ENCODE data around the gene TSHZ2. TPM values are rescaled to one million over a fixed set of nuclear protein-coding genes. Genes with fewer than 3 reads are reported as not detected.

TSHZ2 gene
- total and polyA plus RNA-seq, 9 donors: 7.3 to 23.1 (median 12.5) TPM

DNA sequence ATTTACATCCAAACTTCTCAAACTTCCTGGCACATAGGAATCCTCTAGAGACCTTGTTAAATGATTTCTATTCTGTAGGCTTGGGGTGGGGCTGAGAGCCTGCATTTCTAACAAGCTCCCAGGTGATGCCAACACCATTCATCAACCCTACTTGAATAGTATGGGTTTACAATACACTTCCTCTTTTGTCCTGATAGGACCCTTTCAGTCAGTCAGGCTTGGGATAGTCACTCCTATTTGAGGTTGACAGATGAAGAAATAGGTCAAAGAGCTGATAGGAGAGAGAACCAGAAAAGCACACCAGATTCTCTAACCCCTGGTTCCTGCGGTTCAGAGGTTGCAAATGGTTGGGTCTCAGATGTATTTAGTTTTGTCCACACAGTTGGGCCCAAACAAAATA is 273.4 kb downstream of the TSHZ2 start:
- Histone ChIP-seq H3K9me3 (replicated peaks; ENCODE audit: control insufficient read depth, low read depth, low read length) (no peaks in the 10 kb centered on the region), H3K4me1 (ENCODE audit: control insufficient read depth, insufficient read depth, low read length) (no peaks in the 10 kb centered on the region)
- WGBS (ENCODE audit: insufficient coverage): no CpG with 5 or more reads among the region's 1 CpG

DNA sequence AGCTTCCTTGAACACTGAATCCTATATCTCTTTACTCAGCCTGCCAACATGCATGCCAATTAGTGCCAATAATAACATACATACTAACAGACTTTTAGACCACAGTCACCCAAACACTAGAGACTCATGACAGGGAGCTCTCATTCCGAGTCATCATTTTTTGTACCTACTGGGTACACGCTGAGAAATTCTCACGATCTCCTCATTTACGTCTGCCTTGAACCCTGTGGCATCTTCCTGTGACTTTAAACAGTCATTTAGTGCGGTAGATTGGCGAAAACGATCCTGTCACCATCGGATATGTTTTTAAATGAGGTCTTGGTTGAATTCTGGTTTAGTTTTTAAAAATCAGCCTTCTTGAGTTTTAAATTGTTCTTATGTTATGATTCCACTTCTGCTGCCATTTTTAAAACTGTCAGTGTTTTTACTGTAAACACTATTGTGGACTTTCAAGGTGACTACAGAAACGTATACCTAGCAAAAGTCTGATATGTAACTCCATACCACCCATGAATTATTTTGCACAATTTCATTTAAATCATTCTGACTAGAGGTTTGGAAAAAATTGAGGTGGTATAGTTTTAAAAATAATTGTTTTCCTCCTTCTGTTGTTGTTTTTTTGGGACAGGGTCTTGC is 275.4 kb downstream of the TSHZ2 start:
- no peaks in the 10 kb centered on the region for H3K27me3 ChIP-seq (ENCODE audit: control insufficient read depth, insufficient read depth, low read length)
- no peaks in the 10 kb centered on the region for H3K9me3 ChIP-seq (replicated peaks; ENCODE audit: control insufficient read depth, low read depth, low read length)
- DNase-seq: no peak
- H3K4me1 ChIP-seq (ENCODE audit: control insufficient read depth, insufficient read depth, low read length): no peaks in the 10 kb centered on the region
- 89% methylated on average over 7 of the region's 9 CpGs for WGBS (ENCODE audit: insufficient coverage)
- no peaks in the 10 kb centered on the region for H3K36me3 ChIP-seq (ENCODE audit: control insufficient read depth, insufficient read depth, low read length)
- no peak overlapping the region for H3K4me3 ChIP-seq (ENCODE audit: low read length)
- H3K27ac ChIP-seq (ENCODE audit: low read length): no peak overlapping the region

More for the DNA sequence above, 273.4 kb downstream of the TSHZ2 start:
- no peak for DNase-seq
- Histone ChIP-seq H3K27ac (ENCODE audit: low read length) (no peak overlapping the region), H3K27me3 (ENCODE audit: control insufficient read depth, insufficient read depth, low read length) (no peaks in the 10 kb centered on the region), H3K4me3 (ENCODE audit: low read length) (no peak overlapping the region), H3K36me3 (ENCODE audit: control insufficient read depth, insufficient read depth, low read length) (no peaks in the 10 kb centered on the region)

DNA sequence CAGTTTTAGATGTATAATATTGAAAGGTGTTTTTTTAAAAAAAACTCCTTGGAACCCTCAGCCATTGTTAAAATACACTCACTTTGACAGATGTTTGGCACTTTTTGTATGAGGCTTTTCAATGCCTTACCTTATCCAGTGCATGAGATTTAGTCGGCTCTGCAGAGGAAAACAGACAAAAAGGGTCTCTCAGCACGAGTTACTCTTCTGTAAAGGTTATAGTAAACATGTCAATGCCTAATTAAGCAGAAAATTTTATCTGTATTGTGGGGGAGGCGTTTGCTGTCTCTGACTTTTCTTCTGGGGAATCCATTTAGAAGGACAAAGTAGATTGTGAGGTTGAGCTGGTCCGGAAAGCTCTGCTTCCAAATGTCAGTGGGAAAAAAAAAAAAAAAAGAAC is 278.3 kb downstream of the TSHZ2 start:
- Histone ChIP-seq H3K36me3 (ENCODE audit: control insufficient read depth, insufficient read depth, low read length) (peaks cover 7% of the 10 kb centered on the region), H3K27ac (ENCODE audit: low read length) (no peak overlapping the region), H3K27me3 (ENCODE audit: control insufficient read depth, insufficient read depth, low read length) (no peaks in the 10 kb centered on the region), H3K9me3 (replicated peaks; ENCODE audit: control insufficient read depth, low read depth, low read length) (no peaks in the 10 kb centered on the region), H3K4me1 (ENCODE audit: control insufficient read depth, insufficient read depth, low read length) (no peaks in the 10 kb centered on the region), H3K4me3 (ENCODE audit: low read length) (no peak overlapping the region)
- no peak for DNase-seq
- WGBS (ENCODE audit: insufficient coverage): 60% methylated on average over 1 of the region's 4 CpGs

DNA sequence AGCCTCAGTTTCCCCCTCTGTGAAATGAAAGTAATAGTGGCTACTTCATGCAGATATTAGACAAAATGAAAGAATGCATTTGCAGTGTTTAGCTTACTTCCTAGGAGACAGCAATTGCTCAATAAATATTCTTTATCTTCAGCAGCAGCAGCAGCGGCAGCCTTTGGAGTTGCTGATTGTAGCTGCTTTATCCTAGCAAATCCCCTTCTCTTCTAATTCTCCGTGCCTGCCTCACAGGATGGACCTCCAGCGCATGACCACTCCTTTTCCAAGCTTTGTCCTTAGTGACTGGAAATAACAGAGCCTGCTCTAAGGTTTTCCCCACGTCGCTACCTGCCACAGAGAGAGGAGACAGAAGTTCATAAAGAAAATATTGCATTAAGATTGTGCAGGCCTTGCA is 279.8 kb downstream of the TSHZ2 start:
- Histone ChIP-seq H3K36me3 (ENCODE audit: control insufficient read depth, insufficient read depth, low read length) (peaks cover 10% of the 10 kb centered on the region), H3K27me3 (ENCODE audit: control insufficient read depth, insufficient read depth, low read length) (no peaks in the 10 kb centered on the region), H3K27ac (ENCODE audit: low read length) (no peak overlapping the region), H3K4me3 (ENCODE audit: low read length) (no peak overlapping the region), H3K4me1 (ENCODE audit: control insufficient read depth, insufficient read depth, low read length) (no peaks in the 10 kb centered on the region), H3K9me3 (replicated peaks; ENCODE audit: control insufficient read depth, low read depth, low read length) (no peaks in the 10 kb centered on the region)
- DNase-seq: no peak
- WGBS (ENCODE audit: insufficient coverage): 88% methylated on average over 1 of the region's 5 CpGs

DNA sequence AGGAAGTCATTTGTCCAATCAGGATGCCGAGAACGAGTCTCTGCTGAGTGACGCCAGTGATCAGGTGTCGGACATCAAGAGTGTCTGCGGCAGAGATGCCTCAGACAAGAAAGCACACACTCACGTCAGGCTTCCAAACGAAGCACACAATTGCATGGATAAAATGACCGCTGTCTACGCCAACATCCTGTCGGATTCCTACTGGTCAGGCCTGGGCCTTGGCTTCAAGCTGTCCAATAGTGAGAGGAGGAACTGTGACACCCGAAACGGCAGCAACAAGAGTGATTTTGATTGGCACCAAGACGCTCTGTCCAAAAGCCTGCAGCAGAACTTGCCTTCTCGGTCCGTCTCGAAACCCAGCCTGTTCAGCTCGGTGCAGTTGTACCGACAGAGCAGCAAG is 281.5 kb downstream of the TSHZ2 start:
- DNase-seq: no peak
- peaks cover 10% of the 10 kb centered on the region for H3K36me3 ChIP-seq (ENCODE audit: control insufficient read depth, insufficient read depth, low read length)
- H3K27ac ChIP-seq (ENCODE audit: low read length): no peak overlapping the region
- H3K9me3 ChIP-seq (replicated peaks; ENCODE audit: control insufficient read depth, low read depth, low read length): no peaks in the 10 kb centered on the region
- H3K4me3 ChIP-seq (ENCODE audit: low read length): no peak overlapping the region
- H3K27me3 ChIP-seq (ENCODE audit: control insufficient read depth, insufficient read depth, low read length): no peaks in the 10 kb centered on the region
- H3K4me1 ChIP-seq (ENCODE audit: control insufficient read depth, insufficient read depth, low read length): no peaks in the 10 kb centered on the region
- 92% methylated on average over 18 of the region's 18 CpGs for WGBS (ENCODE audit: insufficient coverage)

DNA sequence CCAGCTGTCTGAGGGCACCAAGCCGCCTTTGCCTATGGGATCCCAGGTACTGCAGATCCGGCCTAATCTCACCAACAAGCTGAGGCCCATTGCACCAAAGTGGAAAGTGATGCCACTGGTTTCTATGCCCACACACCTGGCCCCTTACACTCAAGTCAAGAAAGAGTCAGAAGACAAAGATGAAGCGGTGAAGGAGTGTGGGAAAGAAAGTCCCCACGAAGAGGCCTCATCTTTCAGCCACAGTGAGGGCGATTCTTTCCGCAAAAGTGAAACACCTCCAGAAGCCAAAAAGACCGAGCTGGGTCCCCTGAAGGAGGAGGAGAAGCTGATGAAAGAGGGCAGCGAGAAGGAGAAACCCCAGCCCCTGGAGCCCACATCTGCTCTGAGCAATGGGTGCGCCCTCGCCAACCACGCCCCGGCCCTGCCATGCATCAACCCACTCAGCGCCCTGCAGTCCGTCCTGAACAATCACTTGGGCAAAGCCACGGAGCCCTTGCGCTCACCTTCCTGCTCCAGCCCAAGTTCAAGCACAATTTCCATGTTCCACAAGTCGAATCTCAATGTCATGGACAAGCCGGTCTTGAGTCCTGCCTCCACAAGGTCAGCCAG is 283.0 kb downstream of the TSHZ2 start:
- 97% methylated on average over 15 of the region's 18 CpGs for WGBS (ENCODE audit: insufficient coverage)
- H3K27ac ChIP-seq (ENCODE audit: low read length): no peak overlapping the region
- no peak overlapping the region for H3K4me3 ChIP-seq (ENCODE audit: low read length)
- H3K36me3 ChIP-seq (ENCODE audit: control insufficient read depth, insufficient read depth, low read length): peaks cover 10% of the 10 kb centered on the region
- H3K27me3 ChIP-seq (ENCODE audit: control insufficient read depth, insufficient read depth, low read length): no peaks in the 10 kb centered on the region
- H3K4me1 ChIP-seq (ENCODE audit: control insufficient read depth, insufficient read depth, low read length): no peaks in the 10 kb centered on the region
- H3K9me3 ChIP-seq (replicated peaks; ENCODE audit: control insufficient read depth, low read depth, low read length): no peaks in the 10 kb centered on the region
- DNase-seq: no peak

DNA sequence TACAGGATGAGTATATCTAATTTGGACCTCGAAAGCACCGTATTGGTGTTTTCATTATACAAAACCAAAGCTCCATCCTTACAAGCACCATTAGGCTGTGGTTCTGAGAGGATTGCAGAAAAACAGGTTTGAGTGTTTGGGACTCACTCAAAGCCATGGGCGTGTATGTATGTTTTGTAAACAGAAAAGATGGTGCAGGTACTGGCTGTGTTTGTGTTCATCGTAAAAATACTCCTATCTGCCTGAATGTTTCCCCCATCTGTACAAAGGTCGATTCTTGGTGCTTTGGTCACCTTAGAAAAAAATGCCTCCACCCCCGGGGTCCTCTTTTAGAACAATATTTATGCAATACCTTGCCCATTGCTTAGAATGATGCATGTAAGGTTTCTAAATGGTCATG is 286.6 kb downstream of the TSHZ2 start:
- peaks cover 10% of the 10 kb centered on the region for H3K36me3 ChIP-seq (ENCODE audit: control insufficient read depth, insufficient read depth, low read length)
- WGBS (ENCODE audit: insufficient coverage): no CpG with 5 or more reads among the region's 6 CpGs
- DNase-seq: no peak
- H3K9me3 ChIP-seq (replicated peaks; ENCODE audit: control insufficient read depth, low read depth, low read length): no peaks in the 10 kb centered on the region
- no peaks in the 10 kb centered on the region for H3K27me3 ChIP-seq (ENCODE audit: control insufficient read depth, insufficient read depth, low read length)
- H3K27ac ChIP-seq (ENCODE audit: low read length): no peak overlapping the region
- H3K4me3 ChIP-seq (ENCODE audit: low read length): no peak overlapping the region
- H3K4me1 ChIP-seq (ENCODE audit: control insufficient read depth, insufficient read depth, low read length): no peaks in the 10 kb centered on the region

DNA sequence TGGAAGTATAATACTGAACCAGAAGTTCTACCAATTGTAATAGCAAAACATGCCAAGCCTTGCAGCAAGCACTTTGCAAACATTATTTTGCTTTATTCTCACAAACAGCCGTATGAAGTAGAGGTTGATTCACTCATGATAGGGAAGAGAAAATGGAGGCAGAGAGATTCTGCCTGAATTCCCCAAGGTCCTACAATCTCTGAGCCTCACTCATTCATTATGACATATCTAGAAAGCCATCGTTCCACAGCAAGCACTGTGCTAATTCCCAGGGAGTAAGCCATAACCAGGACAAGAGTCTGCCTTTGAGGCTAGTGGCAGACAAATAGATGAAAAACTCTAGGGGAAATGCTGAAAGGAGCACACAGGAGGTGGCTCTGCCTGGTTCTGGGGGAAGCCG is 288.0 kb downstream of the TSHZ2 start:
- Histone ChIP-seq H3K4me1 (ENCODE audit: control insufficient read depth, insufficient read depth, low read length) (no peaks in the 10 kb centered on the region), H3K27me3 (ENCODE audit: control insufficient read depth, insufficient read depth, low read length) (peaks cover 2% of the 10 kb centered on the region), H3K4me3 (ENCODE audit: low read length) (no peak overlapping the region), H3K9me3 (replicated peaks; ENCODE audit: control insufficient read depth, low read depth, low read length) (no peaks in the 10 kb centered on the region), H3K27ac (ENCODE audit: low read length) (no peak overlapping the region), H3K36me3 (ENCODE audit: control insufficient read depth, insufficient read depth, low read length) (peaks cover 3% of the 10 kb centered on the region)
- DNase-seq: no peak
- whole genome bisulfite sequencing (ENCODE audit: insufficient coverage): no CpG with 5 or more reads among the region's 3 CpGs

DNA sequence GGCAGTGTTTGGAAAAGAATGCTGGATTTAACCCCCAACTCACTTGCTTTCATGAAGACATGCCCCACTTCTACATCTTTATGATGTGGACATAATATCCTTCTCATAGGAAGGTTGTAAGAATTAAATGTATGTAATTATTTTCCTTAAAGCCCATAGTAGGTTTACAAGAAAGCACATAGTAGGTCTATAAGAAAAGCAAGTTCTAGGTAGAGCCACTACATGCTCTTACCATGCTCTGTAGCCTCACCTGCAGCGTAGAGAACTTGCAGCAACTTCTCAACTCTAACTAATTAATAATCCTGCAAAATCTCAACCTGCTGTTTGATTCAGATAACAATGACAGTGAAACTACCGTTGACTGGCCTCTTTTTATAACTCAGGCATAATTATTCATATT is 288.4 kb downstream of the TSHZ2 start:
- Histone ChIP-seq H3K36me3 (ENCODE audit: control insufficient read depth, insufficient read depth, low read length) (peaks cover 3% of the 10 kb centered on the region), H3K27me3 (ENCODE audit: control insufficient read depth, insufficient read depth, low read length) (peaks cover 2% of the 10 kb centered on the region), H3K4me3 (ENCODE audit: low read length) (no peak overlapping the region), H3K9me3 (replicated peaks; ENCODE audit: control insufficient read depth, low read depth, low read length) (no peaks in the 10 kb centered on the region), H3K4me1 (ENCODE audit: control insufficient read depth, insufficient read depth, low read length) (no peaks in the 10 kb centered on the region), H3K27ac (ENCODE audit: low read length) (no peak overlapping the region)
- no peak for DNase-seq
- WGBS (ENCODE audit: insufficient coverage): 100% methylated on average over 2 of the region's 2 CpGs

DNA sequence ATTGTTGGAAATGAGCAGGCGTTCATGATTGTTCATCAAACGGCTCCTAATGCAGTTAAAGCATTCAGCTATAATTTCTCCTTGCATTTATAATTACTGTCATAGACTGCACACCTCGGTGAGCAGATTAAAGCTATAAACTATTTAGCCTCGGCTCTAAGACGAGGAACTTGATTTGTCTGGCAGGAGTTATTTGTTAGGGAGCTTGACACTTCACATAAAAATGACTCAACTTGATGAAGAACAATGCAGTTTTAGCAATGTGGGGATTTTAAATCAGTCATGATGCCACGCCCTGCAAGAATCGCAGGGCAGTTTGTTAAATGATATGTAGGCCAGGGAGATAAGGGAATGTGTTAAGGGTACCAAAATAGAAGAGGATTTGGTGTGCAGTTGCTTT is 290.2 kb downstream of the TSHZ2 start:
- Histone ChIP-seq H3K4me1 (ENCODE audit: control insufficient read depth, insufficient read depth, low read length) (no peaks in the 10 kb centered on the region), H3K27ac (ENCODE audit: low read length) (no peak overlapping the region), H3K9me3 (replicated peaks; ENCODE audit: control insufficient read depth, low read depth, low read length) (no peaks in the 10 kb centered on the region), H3K36me3 (ENCODE audit: control insufficient read depth, insufficient read depth, low read length) (no peaks in the 10 kb centered on the region), H3K4me3 (ENCODE audit: low read length) (no peak overlapping the region), H3K27me3 (ENCODE audit: control insufficient read depth, insufficient read depth, low read length) (peaks cover 2% of the 10 kb centered on the region)
- DNase-seq: no peak
- 75% methylated on average over 2 of the region's 7 CpGs for WGBS (ENCODE audit: insufficient coverage)
